ENCODE results near the gene OLFML2A. TPM values are rescaled to one million over a fixed set of nuclear protein-coding genes. Genes with fewer than 3 reads are reported as not detected.
A peak's percentile ranks its signal among the peaks of the same experiment; 100 is the strongest.

Gene OLFML2A
- total and polyA plus RNA-seq, 2 donors from 2014 or later: 5.1 to 12.2 TPM

DNA sequence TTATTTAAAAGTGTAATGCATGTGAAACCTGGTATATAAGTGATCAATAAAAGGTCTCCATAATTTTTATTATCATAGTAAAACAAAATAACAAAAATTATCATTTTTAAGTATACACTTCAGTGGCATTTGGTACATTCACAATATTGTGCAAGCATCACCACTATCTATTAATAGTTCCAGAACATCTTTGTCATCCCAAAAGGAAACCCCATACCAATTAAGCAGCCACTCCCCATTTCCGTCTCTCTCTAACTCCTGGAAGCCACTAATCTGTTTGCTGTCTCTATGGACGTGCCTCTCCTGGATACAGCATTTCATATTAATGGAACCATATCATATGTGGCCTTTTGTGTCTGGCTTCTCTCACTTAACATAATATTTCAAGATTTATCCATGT, 7.6 kb downstream of the OLFML2A start:
- intact Hi-C loops (cut with DNase I): no loop called here
- peak in 2 of 5 donors; percentile 5 to 44 for DNase-seq
- Histone ChIP-seq H3K27me3 (ENCODE audit: control insufficient read depth, insufficient read depth, low read length) (no peaks in the 10 kb centered on the region), H3K27ac (ENCODE audit: low read depth in 2 of 2, low read length in 2 of 2) (no peak overlapping the region), H3K9ac (ENCODE audit: low read length in 3 of 3) (no peak overlapping the region), H3K36me3 (ENCODE audit: control insufficient read depth in 2 of 3, insufficient read depth in 3 of 3, low read length in 3 of 3) (no peaks in the 10 kb centered on the region), H3K4me3 (ENCODE audit: low read length in 3 of 3) (no peak overlapping the region), H3K9me3 (ENCODE audit: control insufficient read depth in 2 of 3, insufficient read depth in 1 of 3, low read length in 3 of 3) (no peaks in the 10 kb centered on the region), H3K4me1 (ENCODE audit: control insufficient read depth in 2 of 3, insufficient read depth in 2 of 3, low read depth in 1 of 3, low read length in 3 of 3) (peaks cover 0 to 3% (median 0%) of the 10 kb centered on the region in 3 donors)
- FAIRE-seq: no peak
- TF ChIP-seq CTCF (IDR thresholded peaks at IDR 0.05; ENCODE audit: borderline replicate concordance, extremely low read depth, insufficient read depth): no peak

GRCh38 chr9:124786881-124787573, 10.1 kb downstream of the OLFML2A start:
- TF ChIP-seq CTCF (IDR thresholded peaks at IDR 0.05; ENCODE audit: borderline replicate concordance, extremely low read depth, insufficient read depth): no peak
- no peaks in the 10 kb centered on the region for H3K27me3 ChIP-seq (ENCODE audit: control insufficient read depth, insufficient read depth, low read length)
- no peak overlapping the region for H3K27ac ChIP-seq (ENCODE audit: low read depth in 2 of 2, low read length in 2 of 2)
- H3K9ac ChIP-seq (ENCODE audit: low read length in 3 of 3): no peak overlapping the region
- intact Hi-C loops (cut with DNase I): no loop called here
- no peaks in the 10 kb centered on the region for H3K36me3 ChIP-seq (ENCODE audit: control insufficient read depth in 2 of 3, insufficient read depth in 3 of 3, low read length in 3 of 3)
- DNase-seq: peak in 2 of 5 donors; percentile 40 to 42
- no peak for FAIRE-seq
- no peak overlapping the region for H3K4me3 ChIP-seq (ENCODE audit: low read length in 3 of 3)
- H3K9me3 ChIP-seq (ENCODE audit: control insufficient read depth in 2 of 3, insufficient read depth in 1 of 3, low read length in 3 of 3): no peaks in the 10 kb centered on the region
- H3K4me1 ChIP-seq (ENCODE audit: control insufficient read depth in 2 of 3, insufficient read depth in 2 of 3, low read depth in 1 of 3, low read length in 3 of 3): peaks cover 0 to 3% (median 0%) of the 10 kb centered on the region in 3 donors

- no peak overlapping the region for H3K27ac ChIP-seq (ENCODE audit: low read depth in 2 of 2, low read length in 2 of 2)
- no peak for FAIRE-seq
- intact Hi-C loops (cut with DNase I): no loop called here
- TF ChIP-seq CTCF (IDR thresholded peaks at IDR 0.05; ENCODE audit: borderline replicate concordance, extremely low read depth, insufficient read depth): no peak
- peak in 2 of 5 donors; percentile 18 to 27 for DNase-seq
- H3K4me1 ChIP-seq (ENCODE audit: control insufficient read depth in 2 of 3, insufficient read depth in 2 of 3, low read depth in 1 of 3, low read length in 3 of 3): no peaks in the 10 kb centered on the region
- H3K9ac ChIP-seq (ENCODE audit: low read length in 3 of 3): no peak overlapping the region
- H3K9me3 ChIP-seq (ENCODE audit: control insufficient read depth in 2 of 3, insufficient read depth in 1 of 3, low read length in 3 of 3): no peaks in the 10 kb centered on the region
- H3K27me3 ChIP-seq (ENCODE audit: control insufficient read depth, insufficient read depth, low read length): no peaks in the 10 kb centered on the region
- no peak overlapping the region for H3K4me3 ChIP-seq (ENCODE audit: low read length in 3 of 3)
- H3K36me3 ChIP-seq (ENCODE audit: control insufficient read depth in 2 of 3, insufficient read depth in 3 of 3, low read length in 3 of 3): no peaks in the 10 kb centered on the region
These were observed 11.7 kb downstream of the OLFML2A start for GRCh38 chr9:124788542-124789217.

All from kidney (tissue), 14 donors.